Activated CD8-positive, alpha-beta memory T cell treated with anti-CD3 and anti-CD28 coated beads for 1 hour (primary cell): Measurements from ENCODE around the gene EDEM1.

Source experiments
- DNase-seq, 2 donors: peaks; one replicate each; pipeline ENCODE4 v3.0.0-alpha.2; 2020; ENCODE audit warnings: low read depth in 1 of 2; ENCODE audit errors: extremely low read depth in 1 of 2

Gene EDEM1

GRCh38 chr3:5198313-5198677 lies 10.8 kb downstream of the EDEM1 start:
- no peak for DNase-seq

- DNase-seq = no peak
These were observed 11.7 kb downstream of the EDEM1 start for GRCh38 chr3:5198986-5199731.

DNA sequence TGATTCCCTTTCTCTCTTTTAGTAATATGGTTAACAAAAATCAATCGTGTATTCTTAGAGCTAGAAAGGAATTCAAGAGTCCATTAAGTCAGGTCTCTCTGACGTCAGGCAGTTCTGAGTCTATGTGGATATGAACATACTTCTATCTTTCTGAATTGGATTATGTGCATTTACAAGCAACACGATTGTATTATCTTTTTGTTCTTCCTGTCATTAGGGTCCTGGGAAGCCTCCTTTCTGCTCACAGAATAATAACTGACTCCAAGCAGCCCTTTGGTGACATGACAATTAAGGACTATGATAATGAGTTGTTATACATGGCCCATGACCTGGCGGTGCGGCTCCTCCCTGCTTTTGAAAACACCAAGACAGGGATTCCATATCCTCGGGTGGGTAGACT lies 14.0 kb downstream of the EDEM1 start:
- no peak for DNase-seq

DNA sequence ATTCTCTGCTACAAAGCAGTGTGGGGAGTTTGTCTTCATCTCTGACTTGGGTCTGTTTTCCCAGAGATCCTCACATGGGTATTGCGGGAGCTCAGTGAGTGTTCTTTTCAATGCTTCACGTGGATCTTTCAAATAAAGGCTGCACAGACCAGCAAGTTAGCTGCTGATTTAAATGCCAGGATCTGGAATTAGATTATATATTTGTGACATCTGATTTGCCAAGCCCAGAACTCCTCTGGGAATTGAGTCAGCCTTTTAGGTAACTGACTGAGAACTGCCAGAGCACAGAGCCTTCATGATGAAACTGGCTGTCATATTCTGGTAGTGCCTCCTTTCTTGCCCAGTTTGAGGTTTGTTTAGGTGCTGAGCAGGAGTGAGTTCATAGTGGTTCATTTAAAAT lies 14.7 kb downstream of the EDEM1 start:
- DNase-seq = no peak

- DNase-seq = no peak
These were observed 17.8 kb downstream of the EDEM1 start for GRCh38 chr3:5205165-5205941.

- no peak for DNase-seq
These were observed 23.4 kb downstream of the EDEM1 start for GRCh38 chr3:5210926-5211325.

DNA sequence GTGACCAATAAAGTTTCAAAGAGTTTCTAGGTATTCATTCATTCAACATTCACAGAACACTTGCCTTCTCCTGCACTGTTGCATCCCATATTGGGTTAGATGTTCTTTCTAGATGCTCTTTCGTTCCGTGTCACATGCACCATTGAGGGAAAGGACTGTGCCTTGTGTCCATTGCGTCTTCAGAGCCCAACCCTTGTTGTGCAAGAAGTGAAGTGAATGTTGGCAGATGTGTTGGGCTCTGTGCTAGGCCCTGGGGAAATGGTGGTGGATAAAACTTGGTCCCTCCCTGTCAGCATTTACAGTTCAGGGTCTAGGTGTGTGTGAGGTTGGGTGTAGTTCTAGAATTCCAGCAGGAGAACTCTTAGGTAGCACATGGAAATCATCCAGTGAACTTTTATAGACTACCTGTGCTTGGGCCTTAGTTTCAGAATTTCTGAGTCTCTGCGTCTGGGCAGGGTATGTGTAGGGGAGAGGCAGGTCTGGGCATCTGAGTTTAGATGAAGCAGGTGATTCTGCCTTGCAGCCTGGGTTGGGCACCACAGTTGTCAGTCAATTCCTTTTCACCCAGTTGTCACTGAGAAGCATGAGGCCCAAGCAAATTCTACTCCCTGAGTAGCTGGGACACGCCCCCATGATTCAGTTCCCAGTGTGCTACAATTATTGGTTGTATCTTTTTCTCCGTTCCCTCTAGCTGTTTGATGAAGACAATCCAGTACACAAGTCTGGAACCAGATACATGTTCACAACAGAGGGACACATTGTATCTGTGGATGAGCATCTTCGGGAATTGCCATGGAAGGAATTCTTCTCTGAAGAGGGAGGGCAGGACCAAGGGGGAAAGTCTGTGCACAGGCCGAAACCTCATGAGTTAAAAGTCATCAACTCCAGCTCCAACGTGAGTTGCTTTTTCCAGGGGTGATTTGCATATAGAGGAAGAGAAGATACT lies 25.4 kb downstream of the EDEM1 start:
- DNase-seq = no peak

- no peak for DNase-seq
These were observed 26.1 kb downstream of the EDEM1 start for GRCh38 chr3:5213574-5213966.

GRCh38 chr3:5214352-5214751 lies 26.8 kb downstream of the EDEM1 start:
- no peak for DNase-seq

- no peak for DNase-seq
These were observed 30.5 kb downstream of the EDEM1 start for GRCh38 chr3:5217824-5218595.

DNA sequence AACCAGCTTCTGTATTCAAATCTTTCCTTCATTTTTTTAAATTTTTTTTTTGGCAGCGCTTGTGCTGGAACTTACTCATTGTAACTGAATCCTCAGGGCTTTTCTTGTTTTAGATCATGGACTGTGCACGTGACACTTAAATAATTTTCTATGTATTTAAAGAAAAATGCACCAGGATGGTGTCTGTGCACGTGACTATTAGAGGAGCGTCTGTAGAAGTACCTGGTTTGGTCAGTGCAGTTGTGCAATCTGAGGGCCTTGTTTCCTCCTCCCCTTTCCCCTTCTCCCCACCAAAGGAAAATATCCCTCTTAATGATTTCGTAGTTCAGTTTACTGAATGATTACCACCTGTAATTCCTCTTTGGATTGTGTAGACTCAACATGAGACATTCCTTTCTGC lies 31.3 kb downstream of the EDEM1 start:
- no peak for DNase-seq

DNA sequence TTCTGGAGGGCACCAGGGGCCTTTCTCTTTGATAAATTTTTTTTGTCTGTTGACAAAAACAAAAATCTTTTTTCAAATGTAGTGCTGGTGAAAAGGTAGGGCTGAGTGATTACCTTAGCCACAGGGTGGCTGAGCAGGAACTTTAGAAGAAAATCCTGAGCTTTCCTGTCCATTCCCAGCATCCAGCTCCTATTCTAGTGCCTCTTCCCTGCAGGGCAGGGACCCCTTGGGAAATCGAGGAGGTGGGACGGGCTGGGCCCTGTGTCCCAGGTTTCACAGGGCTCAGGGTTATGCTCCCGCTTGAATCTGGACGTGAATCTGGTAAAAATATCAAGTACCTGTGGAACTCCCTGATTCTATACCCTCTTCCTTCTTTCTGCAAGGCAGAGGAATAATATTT lies 31.7 kb downstream of the EDEM1 start:
- no peak for DNase-seq

GRCh38 chr3:5220193-5220592 lies 32.7 kb downstream of the EDEM1 start:
- DNase-seq = no peak

- DNase-seq = no peak
These were observed 33.3 kb downstream of the EDEM1 start for GRCh38 chr3:5220667-5221431.

- DNase-seq = no peak
These were observed 34.2 kb downstream of the EDEM1 start for GRCh38 chr3:5221701-5222100.

DNA sequence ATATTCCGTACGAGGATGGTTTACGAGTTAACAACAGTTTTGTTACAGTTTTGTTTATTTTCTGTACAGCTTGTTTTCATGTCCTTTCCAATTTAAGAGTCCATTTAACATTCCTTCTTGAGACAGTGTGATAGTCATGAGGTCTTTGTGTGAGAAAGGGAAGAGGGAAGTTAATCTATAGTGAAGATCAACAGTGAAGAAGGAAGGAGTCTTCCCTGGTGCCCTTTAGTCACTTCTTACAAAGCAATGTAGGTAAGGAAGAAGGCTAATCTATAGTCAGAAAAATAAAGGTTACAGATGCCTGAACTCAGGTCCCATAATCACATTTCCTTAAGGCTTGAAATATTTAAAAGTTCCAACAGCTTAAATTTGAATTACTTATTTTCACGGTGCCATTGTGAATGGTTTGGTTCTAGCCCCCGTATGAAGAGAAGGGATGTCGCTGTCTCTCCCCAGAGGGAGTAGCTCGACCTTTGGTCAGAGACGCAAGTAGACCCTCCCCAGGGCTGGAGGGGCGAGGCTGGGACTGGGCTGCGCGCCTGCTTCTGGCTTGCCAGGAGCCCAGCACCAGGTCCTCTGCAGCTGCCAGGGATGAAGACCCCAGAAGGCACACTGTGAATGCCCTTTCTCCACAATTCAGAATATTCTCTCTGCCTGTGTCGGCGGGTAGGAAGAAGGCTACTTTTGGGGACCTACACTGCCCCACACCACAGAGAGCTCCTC lies 34.9 kb downstream of the EDEM1 start:
- no peak for DNase-seq

- no peak for DNase-seq
These were observed 39.3 kb downstream of the EDEM1 start for GRCh38 chr3:5226783-5227182.

DNA sequence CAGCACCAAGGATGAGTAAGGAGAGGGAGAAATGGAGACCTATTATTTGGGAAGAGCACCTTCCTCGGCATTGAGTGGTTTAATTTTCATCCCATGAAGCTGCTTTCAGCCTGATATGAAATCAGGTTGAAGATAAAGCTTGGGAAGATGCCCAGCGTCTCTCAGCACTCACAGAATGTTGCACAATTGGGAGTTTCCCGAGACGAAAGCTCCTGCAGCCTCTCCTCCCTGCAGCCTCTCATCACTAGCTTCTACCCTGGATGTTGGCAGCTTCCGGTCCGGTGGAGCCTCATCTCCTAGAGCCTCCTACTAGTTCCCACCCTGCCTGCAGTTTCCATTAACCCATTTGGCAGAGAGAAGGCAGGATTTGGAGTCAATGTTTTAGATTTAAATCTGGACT lies 40.3 kb downstream of the EDEM1 start:
- no peak for DNase-seq

DNA sequence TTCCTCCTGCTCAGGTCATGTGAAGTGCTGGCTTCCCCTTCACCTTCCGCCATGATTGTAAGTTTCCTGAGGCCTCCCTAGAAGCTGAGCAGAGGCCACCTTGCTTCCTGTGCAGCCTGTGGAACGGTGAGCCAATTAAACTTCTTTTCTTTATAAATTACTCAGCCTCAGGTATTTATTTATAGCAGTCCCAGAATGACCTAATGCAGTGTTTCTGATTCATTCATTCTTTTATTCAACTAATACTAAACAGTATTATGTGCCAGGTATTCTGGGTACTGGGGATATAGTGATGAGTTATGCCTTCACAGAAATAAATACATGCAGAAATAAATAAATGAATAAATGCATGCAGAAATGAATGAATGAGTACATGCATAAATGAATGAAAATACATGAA lies 41.9 kb downstream of the EDEM1 start:
- no peak for DNase-seq
